Measurements from ENCODE around the gene ARHGAP23.

ARHGAP23 gene

DNA sequence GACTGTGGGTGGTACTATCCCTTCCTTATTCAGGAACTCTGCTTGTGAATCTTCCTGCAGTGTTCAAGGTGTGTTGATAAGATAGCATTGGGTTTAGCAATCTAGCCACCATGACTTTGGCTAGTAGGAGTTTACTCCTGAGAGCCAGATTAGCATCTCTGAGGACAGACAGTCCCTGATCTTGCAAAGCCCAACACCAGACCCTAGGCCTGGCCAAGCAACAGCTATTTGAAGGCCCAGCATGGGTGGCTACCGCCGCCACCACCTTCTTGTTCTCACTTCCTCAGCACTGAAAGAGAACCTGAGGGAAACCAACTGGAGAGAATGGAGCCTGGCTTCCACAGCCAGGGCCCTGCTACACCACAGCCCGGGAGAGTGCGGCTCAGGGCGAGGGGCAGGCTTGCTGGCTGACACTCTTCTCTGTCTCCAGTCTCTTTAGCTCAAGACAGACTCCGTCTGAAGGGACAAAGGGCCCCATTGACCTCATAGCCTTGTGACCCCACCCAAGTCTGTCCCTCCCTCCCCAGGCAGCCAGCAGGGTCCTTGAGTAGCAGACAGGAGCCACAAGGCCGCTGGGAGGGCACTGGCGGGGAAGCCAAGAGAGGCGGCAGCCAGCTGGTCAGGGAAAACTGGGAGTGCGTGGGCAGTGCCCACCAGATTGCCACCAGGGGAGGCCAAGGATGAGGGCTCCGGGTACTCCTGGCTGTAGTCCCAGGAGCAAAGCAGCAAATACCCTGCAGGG lies 10.9 kb upstream of the ARHGAP23 start:
- H3K4me1 Mint-ChIP-seq, result peaks cover 14% of the 10 kb centered on the region
- H3K4me3 Mint-ChIP-seq, result no peak overlapping the region
- H3K9me3 Mint-ChIP-seq, result no peaks in the 10 kb centered on the region
- peaks cover 81% of the 10 kb centered on the region for H3K27me3 Mint-ChIP-seq
- H3K27ac Mint-ChIP-seq, result no peak overlapping the region
- no peaks in the 10 kb centered on the region for H3K36me3 Mint-ChIP-seq
- no peak for ATAC-seq

DNA sequence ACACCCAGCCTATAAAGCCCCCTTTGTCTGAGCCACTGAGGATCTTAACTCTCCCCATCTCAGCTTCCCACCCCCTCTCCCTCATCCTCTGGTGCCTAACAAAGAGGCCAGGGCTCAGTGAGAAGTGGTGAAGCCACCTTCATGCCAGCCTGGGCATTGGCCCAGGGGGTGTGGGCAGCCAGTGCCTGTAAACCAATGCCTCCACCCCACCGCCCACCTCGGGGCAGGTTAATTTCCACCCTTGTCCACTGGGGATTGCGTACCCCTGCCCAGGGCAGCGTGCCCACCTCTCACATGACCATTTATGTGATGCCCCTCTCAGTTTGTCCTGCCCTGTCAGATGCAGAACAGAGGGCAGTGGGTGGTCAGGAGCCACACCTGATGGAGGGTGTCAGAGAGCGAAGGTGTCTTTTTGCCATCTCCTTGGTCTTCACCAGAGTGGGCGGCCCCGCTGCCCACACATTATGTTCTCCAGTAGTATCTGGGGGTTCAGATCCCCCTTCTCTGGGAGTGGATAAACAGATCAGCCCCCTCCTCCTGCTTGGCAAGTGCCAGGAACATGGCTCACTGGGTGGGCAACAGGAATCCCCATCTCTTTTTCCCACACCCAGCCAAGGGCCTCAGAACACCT lies 10.1 kb upstream of the ARHGAP23 start:
- Mint-ChIP-seq H3K4me1 (peaks cover 14% of the 10 kb centered on the region), H3K27me3 (peaks cover 84% of the 10 kb centered on the region), H3K36me3 (no peaks in the 10 kb centered on the region), H3K4me3 (no peak overlapping the region), H3K9me3 (no peaks in the 10 kb centered on the region), H3K27ac (no peak overlapping the region)
- no peak for ATAC-seq

DNA sequence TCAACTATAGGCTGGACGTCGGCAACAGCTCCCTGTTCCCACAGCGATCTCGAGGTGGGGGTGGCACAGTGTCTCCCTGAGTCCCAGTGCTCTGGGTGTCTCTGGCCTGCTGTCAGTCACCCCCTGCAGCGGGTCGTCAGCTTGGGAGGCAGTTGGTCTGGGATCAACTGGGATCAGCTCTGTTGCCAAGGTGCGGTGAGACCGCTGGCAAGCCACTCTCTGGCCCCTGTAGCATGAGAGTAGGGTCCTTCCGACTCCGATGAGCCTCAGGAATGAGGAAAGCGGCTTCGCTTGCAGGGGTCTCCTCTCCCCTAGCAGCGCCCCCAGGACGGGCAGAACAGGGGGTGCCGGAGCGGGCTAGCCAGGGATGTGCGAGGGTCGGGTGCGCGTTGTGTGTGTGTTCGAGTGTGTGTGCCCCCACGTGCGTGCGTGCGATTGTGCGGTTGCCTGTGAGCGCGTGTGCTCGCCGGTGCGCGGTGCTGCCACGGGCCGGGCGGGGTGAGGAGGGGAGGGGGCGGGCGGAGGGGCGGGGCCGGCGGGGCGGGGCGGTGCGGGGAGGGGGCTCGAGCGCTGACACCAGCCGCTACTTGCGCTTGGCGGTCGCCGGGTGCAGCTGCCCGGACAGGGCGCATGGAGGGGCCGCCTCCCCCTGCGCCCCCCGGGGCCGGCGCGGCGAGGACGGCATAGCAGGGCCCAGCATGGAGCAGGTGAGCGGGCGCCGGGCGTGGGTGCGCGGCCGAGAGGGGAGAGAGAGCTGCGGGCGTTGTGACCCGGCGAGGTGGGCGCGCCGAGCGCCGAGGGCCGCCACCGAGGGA lies 9.4 kb upstream of the ARHGAP23 start:
- Mint-ChIP-seq H3K4me3 (peak overlapping the region; percentile 65), H3K9me3 (no peaks in the 10 kb centered on the region), H3K27me3 (peaks cover 89% of the 10 kb centered on the region), H3K36me3 (no peaks in the 10 kb centered on the region), H3K4me1 (peaks cover 14% of the 10 kb centered on the region), H3K27ac (no peak overlapping the region)
- ATAC-seq, result no peak

DNA sequence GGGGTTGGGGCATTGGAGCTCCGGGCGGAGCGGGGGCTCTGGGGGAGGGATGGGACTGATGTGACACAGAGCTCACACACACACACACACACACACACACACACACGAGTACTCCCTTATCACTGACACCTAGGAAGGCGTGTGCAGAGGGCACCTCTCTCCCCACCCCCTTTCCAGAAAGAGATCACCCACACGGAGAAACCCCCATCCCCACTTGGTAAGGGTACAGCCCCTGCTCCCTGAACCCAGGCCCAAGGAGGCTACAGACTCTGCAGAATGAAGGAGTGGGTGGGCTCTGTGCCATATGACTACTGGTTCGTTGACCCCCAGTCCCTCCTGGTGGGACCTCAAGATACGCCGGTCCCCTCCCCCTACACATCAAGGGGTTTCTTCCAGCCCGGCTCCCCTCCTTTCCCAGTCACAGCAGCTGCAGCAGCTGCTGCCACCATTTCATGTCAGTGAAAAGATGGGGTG lies 8.7 kb upstream of the ARHGAP23 start:
- H3K27me3 Mint-ChIP-seq, result peaks cover 95% of the 10 kb centered on the region
- ATAC-seq, result no peak
- no peaks in the 10 kb centered on the region for H3K9me3 Mint-ChIP-seq
- no peak overlapping the region for H3K4me3 Mint-ChIP-seq
- peaks cover 19% of the 10 kb centered on the region for H3K4me1 Mint-ChIP-seq
- H3K36me3 Mint-ChIP-seq, result no peaks in the 10 kb centered on the region
- H3K27ac Mint-ChIP-seq, result no peak overlapping the region

DNA sequence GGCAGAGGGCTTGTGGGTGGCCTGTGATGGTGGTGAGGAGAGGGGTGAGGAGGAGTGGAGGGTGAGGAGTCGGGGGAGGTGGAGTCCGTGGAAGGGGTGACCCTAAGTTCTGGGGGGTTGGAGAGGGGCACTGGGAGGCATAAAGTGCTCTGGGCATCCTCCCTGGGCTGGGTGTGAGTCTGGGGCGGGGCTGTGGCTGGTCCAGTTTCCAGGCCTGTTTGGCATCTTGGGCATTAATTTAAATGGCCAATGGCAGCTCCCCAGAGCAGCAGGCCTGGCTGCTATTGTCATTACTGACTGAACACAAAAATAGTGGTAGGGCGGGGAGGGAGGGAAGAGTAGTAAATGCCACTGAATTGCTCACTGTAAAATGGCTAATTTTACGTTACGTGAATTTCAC lies 7.7 kb upstream of the ARHGAP23 start:
- Mint-ChIP-seq H3K9me3 (no peaks in the 10 kb centered on the region), H3K27me3 (peaks cover 95% of the 10 kb centered on the region), H3K4me3 (no peak overlapping the region), H3K27ac (no peak overlapping the region), H3K4me1 (peaks cover 28% of the 10 kb centered on the region), H3K36me3 (no peaks in the 10 kb centered on the region)
- no peak for ATAC-seq

DNA sequence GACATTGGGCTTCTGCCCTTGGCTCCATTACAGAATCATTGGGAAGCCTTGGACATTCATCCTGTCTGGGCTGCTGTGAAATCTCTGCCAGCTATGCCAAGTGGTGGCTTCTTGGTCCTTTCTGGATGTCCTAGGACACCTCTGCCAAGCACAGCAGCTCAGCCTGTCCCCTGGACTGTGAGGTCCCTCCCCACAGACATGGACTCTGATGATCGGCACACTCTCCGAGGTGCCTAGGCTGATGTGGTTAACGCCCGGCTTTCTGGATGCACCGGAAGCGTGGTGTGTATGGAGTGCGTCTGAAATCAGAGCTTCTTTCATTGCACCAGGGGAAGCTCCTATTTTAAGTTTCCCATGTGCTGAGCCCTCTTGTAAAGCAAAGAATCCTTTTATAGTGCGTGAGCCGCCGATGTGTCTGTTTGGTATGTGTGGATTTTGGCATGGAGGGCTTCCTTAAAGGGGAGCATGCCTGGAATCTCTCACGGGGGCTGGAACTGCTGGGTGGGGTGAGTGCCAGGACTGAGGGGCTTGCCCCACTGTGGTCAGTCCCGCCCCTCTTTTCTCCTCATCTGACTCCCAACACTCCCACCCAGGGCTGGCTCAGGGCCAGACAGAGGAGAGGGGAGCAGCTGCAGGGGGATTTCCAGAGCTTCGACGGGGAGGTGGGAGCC lies 7.0 kb upstream of the ARHGAP23 start:
- no peak overlapping the region for H3K4me3 Mint-ChIP-seq
- no peak for ATAC-seq
- H3K4me1 Mint-ChIP-seq, result peaks cover 31% of the 10 kb centered on the region
- no peak overlapping the region for H3K27ac Mint-ChIP-seq
- no peaks in the 10 kb centered on the region for H3K36me3 Mint-ChIP-seq
- no peaks in the 10 kb centered on the region for H3K9me3 Mint-ChIP-seq
- H3K27me3 Mint-ChIP-seq, result peaks cover 94% of the 10 kb centered on the region

DNA sequence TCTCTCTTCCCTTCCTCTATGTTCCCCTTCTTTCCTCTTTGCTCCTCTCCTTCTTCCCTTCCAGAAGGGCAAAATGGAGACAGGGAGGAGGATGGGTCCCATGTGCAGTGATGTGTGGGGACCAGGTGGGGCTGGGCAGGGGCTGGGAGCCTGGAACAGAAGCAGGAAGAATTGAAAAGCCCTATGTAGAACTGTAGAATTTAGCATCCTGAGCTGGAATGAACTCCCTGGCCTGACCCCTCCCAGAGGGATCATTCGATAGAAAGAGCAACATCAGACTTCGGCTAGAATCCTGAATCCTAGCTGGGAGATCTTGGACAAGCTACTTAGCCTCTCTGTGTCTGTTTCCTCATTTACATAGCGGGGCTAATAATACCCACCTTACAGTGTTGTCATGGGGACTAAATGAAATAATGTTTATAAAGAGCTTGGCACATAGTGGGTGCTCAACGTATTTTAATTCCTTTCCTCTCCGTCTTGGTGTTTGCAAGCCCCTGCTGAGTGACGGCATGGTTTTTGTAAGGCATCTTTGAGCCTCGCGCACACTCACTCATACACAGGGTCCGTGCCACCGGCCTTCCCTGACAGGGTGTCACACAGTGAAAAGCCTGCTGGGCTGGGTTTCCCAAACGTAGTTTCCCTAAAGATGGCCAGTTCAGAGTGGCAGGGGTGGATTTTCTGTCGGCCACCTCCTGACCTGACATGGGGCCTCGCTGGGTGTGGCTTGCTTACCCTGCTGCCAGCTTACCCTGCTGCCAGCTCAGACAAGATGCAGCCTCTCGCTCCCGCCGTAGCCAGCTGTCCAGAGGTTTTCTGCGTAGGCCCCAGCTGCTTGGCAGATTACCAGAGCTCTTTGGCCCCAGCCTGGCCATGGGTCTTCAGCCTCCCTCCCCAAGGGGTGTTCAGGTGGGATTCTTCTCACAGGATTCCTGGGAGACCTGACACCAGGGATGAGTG lies 6.1 kb upstream of the ARHGAP23 start:
- H3K4me3 Mint-ChIP-seq, result no peak overlapping the region
- peaks cover 90% of the 10 kb centered on the region for H3K27me3 Mint-ChIP-seq
- no peak for ATAC-seq
- H3K4me1 Mint-ChIP-seq, result peaks cover 33% of the 10 kb centered on the region
- H3K36me3 Mint-ChIP-seq, result no peaks in the 10 kb centered on the region
- no peaks in the 10 kb centered on the region for H3K9me3 Mint-ChIP-seq
- no peak overlapping the region for H3K27ac Mint-ChIP-seq

DNA sequence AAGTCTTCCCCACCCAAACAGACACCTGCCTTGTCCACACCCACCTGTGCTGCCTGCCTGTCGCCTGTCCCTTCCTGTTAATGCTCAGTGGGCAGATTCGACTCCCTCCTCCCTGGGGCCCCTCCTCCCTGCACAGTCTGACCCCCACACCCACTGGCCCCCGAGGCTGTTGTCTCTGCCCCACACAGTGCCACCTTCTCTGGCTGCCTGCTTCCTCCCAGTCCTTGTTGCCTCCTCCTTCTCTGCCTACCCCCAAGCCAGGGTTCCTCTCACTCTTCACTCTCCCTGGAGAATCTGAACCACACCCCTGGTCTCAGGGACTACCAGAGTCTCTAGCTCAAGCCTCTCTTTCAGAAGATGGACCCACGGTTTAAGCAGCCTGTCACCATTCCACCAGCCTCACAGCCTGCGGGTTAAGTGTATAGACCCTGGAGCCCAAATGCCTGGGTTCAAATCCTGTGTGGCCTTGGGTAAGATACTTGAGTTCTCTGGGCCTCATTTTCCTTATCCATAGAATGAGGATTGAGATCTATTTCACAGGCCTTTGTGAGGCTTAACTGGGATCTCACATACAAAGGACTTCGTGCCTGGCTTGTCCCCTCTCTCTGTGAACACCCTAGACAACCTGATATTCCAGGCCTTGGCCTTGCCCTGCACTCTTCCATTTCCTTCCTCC lies 3.8 kb upstream of the ARHGAP23 start:
- H3K27me3 Mint-ChIP-seq, result peaks cover 84% of the 10 kb centered on the region
- H3K36me3 Mint-ChIP-seq, result no peaks in the 10 kb centered on the region
- H3K9me3 Mint-ChIP-seq, result no peaks in the 10 kb centered on the region
- H3K4me1 Mint-ChIP-seq, result peaks cover 35% of the 10 kb centered on the region
- no peak overlapping the region for H3K4me3 Mint-ChIP-seq
- H3K27ac Mint-ChIP-seq, result no peak overlapping the region
- no peak for ATAC-seq

DNA sequence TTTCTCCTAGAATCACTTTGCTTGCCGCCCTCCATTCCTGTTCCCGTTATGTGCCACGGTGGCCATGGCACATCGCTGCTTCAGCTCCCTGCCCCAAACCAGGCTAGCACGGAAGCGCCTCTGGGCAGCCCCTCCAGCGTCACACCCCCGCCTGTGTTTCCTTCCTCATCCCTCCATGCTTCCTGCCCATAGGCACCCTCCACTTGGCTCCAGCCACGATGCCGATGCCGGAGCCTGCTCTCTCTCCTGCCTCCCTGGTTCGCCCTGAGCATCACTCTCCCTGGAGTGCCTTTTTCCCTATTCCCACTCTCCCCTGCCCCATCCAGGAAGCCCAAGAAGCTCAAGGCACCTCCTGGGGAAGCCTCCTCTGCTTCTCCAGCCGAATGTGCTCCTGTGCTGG lies 3.2 kb upstream of the ARHGAP23 start:
- no peak for ATAC-seq
- Mint-ChIP-seq H3K4me1 (peaks cover 31% of the 10 kb centered on the region), H3K9me3 (no peaks in the 10 kb centered on the region), H3K36me3 (no peaks in the 10 kb centered on the region), H3K27me3 (peaks cover 84% of the 10 kb centered on the region), H3K4me3 (no peak overlapping the region), H3K27ac (no peak overlapping the region)

DNA sequence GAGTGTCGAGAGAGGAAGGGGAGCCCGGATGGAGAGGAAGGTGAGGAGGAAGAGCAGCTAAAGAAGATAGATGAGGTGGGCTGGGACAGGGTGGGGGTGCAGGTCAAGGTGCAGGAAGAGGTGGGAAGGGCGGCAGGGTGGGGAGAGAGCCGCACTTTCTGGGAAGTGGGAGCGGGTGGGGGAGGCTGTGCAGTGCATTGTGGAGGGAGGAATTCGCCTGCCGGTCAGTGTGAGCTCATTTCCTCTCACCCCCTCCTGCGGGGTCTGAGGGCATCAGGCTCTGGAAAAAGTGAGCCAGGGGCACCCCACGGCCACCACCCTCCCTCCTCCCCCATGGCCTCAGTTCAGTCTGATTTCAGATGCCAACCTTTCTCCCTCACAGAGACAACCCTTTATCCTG lies 2.5 kb upstream of the ARHGAP23 start:
- ATAC-seq, result no peak
- H3K4me3 Mint-ChIP-seq, result no peak overlapping the region
- H3K9me3 Mint-ChIP-seq, result no peaks in the 10 kb centered on the region
- no peak overlapping the region for H3K27ac Mint-ChIP-seq
- H3K4me1 Mint-ChIP-seq, result peaks cover 31% of the 10 kb centered on the region
- H3K36me3 Mint-ChIP-seq, result no peaks in the 10 kb centered on the region
- peaks cover 82% of the 10 kb centered on the region for H3K27me3 Mint-ChIP-seq

DNA sequence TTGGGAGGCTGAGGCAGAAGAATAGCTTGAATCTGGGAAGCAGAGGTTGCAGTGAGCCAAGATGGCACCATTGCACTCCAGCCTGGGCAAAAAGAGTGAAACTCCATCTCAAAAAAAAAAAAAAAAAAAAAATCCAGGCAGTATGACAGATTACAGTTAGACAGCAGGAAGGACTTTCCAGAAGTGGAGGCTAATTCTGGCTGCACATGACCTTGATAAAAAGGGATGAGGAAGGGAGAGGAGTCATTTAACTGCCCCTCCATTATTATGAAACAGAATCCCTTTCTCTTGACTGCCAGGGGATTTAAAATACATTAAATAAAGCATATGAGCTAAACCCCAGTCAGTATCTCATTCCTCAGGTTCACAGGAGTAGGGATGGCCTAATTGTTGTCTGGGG lies 1.8 kb upstream of the ARHGAP23 start:
- H3K9me3 Mint-ChIP-seq, result no peaks in the 10 kb centered on the region
- peaks cover 75% of the 10 kb centered on the region for H3K27me3 Mint-ChIP-seq
- H3K4me3 Mint-ChIP-seq, result no peak overlapping the region

DNA sequence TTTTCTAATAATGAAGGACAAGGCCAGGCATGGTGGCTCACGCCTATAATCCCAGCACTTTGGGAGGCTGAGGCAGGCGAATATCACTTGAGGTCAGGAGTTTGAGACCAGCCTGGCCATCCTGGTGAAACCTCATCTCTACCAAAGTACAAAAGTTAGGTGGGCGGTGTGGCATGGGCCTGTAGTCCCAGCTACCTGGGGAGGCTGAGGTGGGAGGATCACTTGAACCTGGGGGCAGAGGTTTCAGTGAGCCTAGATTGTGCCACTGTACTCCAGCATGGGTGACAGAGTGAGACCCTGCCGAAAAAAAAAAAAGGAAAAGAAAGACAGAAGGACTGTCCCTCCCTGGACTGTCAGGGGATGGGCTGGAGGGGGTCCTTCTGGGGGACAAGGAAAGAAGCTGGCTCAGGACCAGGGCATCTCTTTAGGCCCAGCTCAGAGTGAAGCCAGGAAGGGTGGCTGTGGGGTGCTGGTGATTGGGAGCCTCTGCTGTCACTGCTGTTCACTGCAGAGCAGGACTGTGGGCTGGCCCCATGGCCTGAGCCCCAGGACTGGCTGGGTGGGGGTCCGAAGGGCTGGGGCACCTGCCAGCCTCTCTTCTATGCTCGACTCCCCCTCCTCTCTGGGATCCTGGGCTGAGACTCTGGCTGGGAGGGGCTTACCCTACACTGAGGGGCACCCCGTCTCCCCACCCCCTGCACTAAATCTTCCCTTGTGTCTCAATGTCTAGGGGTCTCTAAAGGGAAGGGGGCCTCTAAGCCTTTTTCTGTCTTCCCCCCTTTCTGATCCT lies 909 bp upstream of the ARHGAP23 start:
- H3K4me3 Mint-ChIP-seq, result peak overlapping the region; percentile 66
- no peak for ATAC-seq
- peaks cover 66% of the 10 kb centered on the region for H3K27me3 Mint-ChIP-seq
- no peaks in the 10 kb centered on the region for H3K36me3 Mint-ChIP-seq
- H3K4me1 Mint-ChIP-seq, result peaks cover 31% of the 10 kb centered on the region
- peak overlapping the region; percentile 3 for H3K27ac Mint-ChIP-seq
- H3K9me3 Mint-ChIP-seq, result no peaks in the 10 kb centered on the region

More for the DNA sequence above, 1.8 kb upstream of the ARHGAP23 start:
- Mint-ChIP-seq H3K4me1 (peaks cover 31% of the 10 kb centered on the region), H3K27ac (no peak overlapping the region), H3K36me3 (no peaks in the 10 kb centered on the region)
- no peak for ATAC-seq

DNA sequence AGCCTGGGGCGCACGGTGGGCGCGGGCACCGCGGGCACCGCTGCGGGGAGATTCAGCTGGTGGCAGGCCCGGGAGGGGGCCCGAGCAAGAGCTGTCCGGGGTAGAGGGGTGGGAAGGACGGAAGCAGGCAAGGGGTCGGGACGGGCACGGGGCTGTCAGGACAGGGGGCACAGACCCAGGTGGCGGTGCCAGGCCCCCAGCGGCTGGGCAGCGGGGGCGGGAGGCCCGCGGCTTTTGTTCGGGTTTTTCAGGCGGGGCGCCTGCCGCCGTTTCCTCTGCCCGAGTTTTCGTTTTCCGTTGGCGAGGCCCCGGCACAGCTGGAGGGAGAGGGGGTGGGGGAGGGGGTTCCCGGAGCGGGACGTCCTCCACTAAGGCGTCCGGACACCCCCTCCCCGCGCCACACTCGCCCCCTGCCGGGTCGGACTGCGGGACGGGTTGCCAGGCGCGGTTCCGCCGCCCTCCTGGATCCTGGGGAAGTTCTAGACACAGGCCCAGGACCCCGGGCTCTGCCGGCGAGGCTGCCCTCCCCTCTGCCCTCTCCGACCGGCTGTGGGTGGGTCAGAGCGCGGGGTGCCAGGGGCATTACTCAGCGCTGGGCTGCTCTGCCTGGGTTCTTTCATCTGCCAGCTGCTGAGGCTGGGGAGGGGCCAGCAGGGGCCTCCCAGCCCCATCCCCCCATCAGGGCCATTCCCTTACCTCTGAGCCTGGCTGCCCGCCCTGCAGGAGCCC lies 543 bp downstream of the ARHGAP23 start:
- Mint-ChIP-seq H3K4me3 (peak overlapping the region; percentile 24), H3K27ac (no peak overlapping the region), H3K36me3 (no peaks in the 10 kb centered on the region), H3K4me1 (peaks cover 31% of the 10 kb centered on the region), H3K9me3 (no peaks in the 10 kb centered on the region), H3K27me3 (peaks cover 60% of the 10 kb centered on the region)
- ATAC-seq, result peak; percentile 47
